Measurements from ENCODE around the gene SETD5. TPM values are rescaled to one million over a fixed set of nuclear protein-coding genes. Genes with fewer than 3 reads are reported as not detected.
"Not testable (repeated sequence)": the region's sequence is repeated elsewhere in the genome, so short reads cannot be mapped to it uniquely, and the experiment has no call there.

Gene SETD5
- total RNA-seq, 1 donor from 2014 or later, result 123 TPM

GRCh38 chr3:9491506-9491905 is 94.1 kb downstream of the SETD5 start:
- peaks cover 8% of the 10 kb centered on the region for H3K9me3 Mint-ChIP-seq (ENCODE audit: low read depth)
- TF ChIP-seq CTCF (IDR thresholded peaks at IDR 0.05), result no peak
- no peak overlapping the region for H3K27ac Mint-ChIP-seq (ENCODE audit: unreplicated experiment)
- H3K4me1 Mint-ChIP-seq (ENCODE audit: low read depth), result no peaks in the 10 kb centered on the region
- H3K36me3 Mint-ChIP-seq (ENCODE audit: low read depth), result peaks cover 14% of the 10 kb centered on the region
- no peak for DNase-seq (ENCODE audit: low spot score)
- H3K27me3 Mint-ChIP-seq (ENCODE audit: low read depth), result no peaks in the 10 kb centered on the region
- no peak overlapping the region for H3K4me3 Mint-ChIP-seq (ENCODE audit: unreplicated experiment)

- H3K27me3 Mint-ChIP-seq (ENCODE audit: low read depth); H3K36me3 Mint-ChIP-seq (ENCODE audit: low read depth): not testable (repeated sequence)
These were observed 96.6 kb downstream of the SETD5 start for GRCh38 chr3:9494036-9494435.

GRCh38 chr3:9496893-9497292 is 99.5 kb downstream of the SETD5 start:
- Mint-ChIP-seq H3K36me3 (ENCODE audit: low read depth) (peaks cover 6% of the 10 kb centered on the region), H3K27ac (ENCODE audit: unreplicated experiment) (no peak overlapping the region), H3K4me1 (ENCODE audit: low read depth) (peaks cover 6% of the 10 kb centered on the region), H3K9me3 (ENCODE audit: low read depth) (no peaks in the 10 kb centered on the region), H3K4me3 (ENCODE audit: unreplicated experiment) (no peak overlapping the region), H3K27me3 (ENCODE audit: low read depth) (peaks cover 12% of the 10 kb centered on the region)
- no peak for DNase-seq (ENCODE audit: low spot score)
- no peak for TF ChIP-seq CTCF (IDR thresholded peaks at IDR 0.05)

More at GRCh38 chr3:9494036-9494435, 96.6 kb downstream of the SETD5 start:
- H3K4me1 Mint-ChIP-seq (ENCODE audit: low read depth); DNase-seq (ENCODE audit: low spot score); H3K4me3 Mint-ChIP-seq (ENCODE audit: unreplicated experiment); H3K9me3 Mint-ChIP-seq (ENCODE audit: low read depth); H3K27ac Mint-ChIP-seq (ENCODE audit: unreplicated experiment): not testable (repeated sequence)

GRCh38 chr3:9497821-9498565 is 100.6 kb downstream of the SETD5 start:
- TF ChIP-seq CTCF (IDR thresholded peaks at IDR 0.05), result no peak
- H3K4me1 Mint-ChIP-seq (ENCODE audit: low read depth), result peaks cover 6% of the 10 kb centered on the region
- DNase-seq (ENCODE audit: low spot score), result no peak
- H3K36me3 Mint-ChIP-seq (ENCODE audit: low read depth), result peaks cover 6% of the 10 kb centered on the region
- H3K4me3 Mint-ChIP-seq (ENCODE audit: unreplicated experiment), result no peak overlapping the region
- H3K27ac Mint-ChIP-seq (ENCODE audit: unreplicated experiment), result no peak overlapping the region
- no peaks in the 10 kb centered on the region for H3K9me3 Mint-ChIP-seq (ENCODE audit: low read depth)
- peaks cover 12% of the 10 kb centered on the region for H3K27me3 Mint-ChIP-seq (ENCODE audit: low read depth)

- no peaks in the 10 kb centered on the region for H3K9me3 Mint-ChIP-seq (ENCODE audit: low read depth)
- H3K27me3 Mint-ChIP-seq (ENCODE audit: low read depth), result peaks cover 15% of the 10 kb centered on the region
- DNase-seq (ENCODE audit: low spot score), result no peak
- no peak overlapping the region for H3K4me3 Mint-ChIP-seq (ENCODE audit: unreplicated experiment)
- H3K4me1 Mint-ChIP-seq (ENCODE audit: low read depth), result peaks cover 6% of the 10 kb centered on the region
- H3K27ac Mint-ChIP-seq (ENCODE audit: unreplicated experiment), result no peak overlapping the region
- TF ChIP-seq CTCF (IDR thresholded peaks at IDR 0.05), result no peak
- H3K36me3 Mint-ChIP-seq (ENCODE audit: low read depth), result peaks cover 3% of the 10 kb centered on the region
These were observed 101.4 kb downstream of the SETD5 start for GRCh38 chr3:9498781-9499180.

All from chondrocyte (in vitro differentiated cells).